Astrocyte (in vitro differentiated cells and primary cell): ENCODE measurements around the gene CD226. TPM values are rescaled to one million over a fixed set of nuclear protein-coding genes. Genes with fewer than 3 reads are reported as not detected.

Experiments
- DNase-seq: peaks from one replicate; pipeline ENCODE4 v3.0.0-alpha.2; 2010; ENCODE audit warnings: low read depth
- FAIRE-seq: peaks from 2 replicates; lab custom pipeline; 2011; peaks lifted over from hg19 to GRCh38; lab: Jason Lieb, UNC
- H2AFZ ChIP-seq: 2 replicates; pipeline ENCODE4 v1.6.0; 2012; ENCODE audit warnings: low read depth, low read length, inconsistent platforms
- H3K27ac ChIP-seq: 2 replicates; pipeline ENCODE4 v1.5.1; 2011; ENCODE audit warnings: low read depth, low read length, inconsistent platforms
- H3K27me3 ChIP-seq: 2 replicates; pipeline ENCODE4 v1.6.0; 2011; ENCODE audit warnings: low read length, inconsistent platforms; ENCODE audit not compliant: insufficient read depth
- H3K36me3 ChIP-seq: 2 replicates; pipeline ENCODE4 v1.5.1; 2011; ENCODE audit warnings: low read length, inconsistent platforms; ENCODE audit not compliant: insufficient read depth
- H3K4me1 ChIP-seq: 2 replicates; pipeline ENCODE4 v1.5.1; 2011; ENCODE audit warnings: low read length, inconsistent platforms; ENCODE audit not compliant: insufficient read depth
- H3K4me2 ChIP-seq: 2 replicates; pipeline ENCODE4 v1.6.0; 2012; ENCODE audit warnings: low read length, inconsistent platforms
- H3K4me3 ChIP-seq: 2 replicates; pipeline ENCODE4 v1.5.1; 2011; ENCODE audit warnings: low read depth, mild to moderate bottlenecking, low read length, inconsistent platforms; ENCODE audit not compliant: insufficient read depth
- H3K79me2 ChIP-seq: 2 replicates; pipeline ENCODE4 v1.6.0; 2012; ENCODE audit warnings: mild to moderate bottlenecking, low read length, inconsistent platforms; ENCODE audit not compliant: insufficient read depth
- H3K9ac ChIP-seq: 2 replicates; pipeline ENCODE4 v1.6.0; 2012; ENCODE audit warnings: mild to moderate bottlenecking, low read length, inconsistent platforms
- H3K9me3 ChIP-seq: 2 replicates; pipeline ENCODE4 v1.5.1; 2012; ENCODE audit warnings: low read depth, mild to moderate bottlenecking, low read length, inconsistent platforms; ENCODE audit not compliant: insufficient read depth
- H4K20me1 ChIP-seq: 2 replicates; pipeline ENCODE4 v1.6.0; 2012; ENCODE audit warnings: low read length, inconsistent platforms; ENCODE audit not compliant: insufficient read depth
- H3K27ac Mint-ChIP-seq: one replicate; pipeline ENCODE4 v1.8.0; 2021; ENCODE audit warnings: mild to moderate bottlenecking, mixed read lengths; ENCODE audit not compliant: unreplicated experiment
- H3K27me3 Mint-ChIP-seq: one replicate; pipeline ENCODE4 v1.8.0; 2021; ENCODE audit warnings: low read depth, mixed read lengths; ENCODE audit not compliant: unreplicated experiment
- H3K36me3 Mint-ChIP-seq: one replicate; pipeline ENCODE4 v1.8.0; 2021; ENCODE audit warnings: low read depth, mixed read lengths; ENCODE audit not compliant: unreplicated experiment
- H3K4me1 Mint-ChIP-seq: one replicate; pipeline ENCODE4 v1.8.0; 2021; ENCODE audit warnings: low read depth, mixed read lengths; ENCODE audit not compliant: unreplicated experiment
- H3K4me3 Mint-ChIP-seq: one replicate; pipeline ENCODE4 v1.8.0; 2021; ENCODE audit warnings: mild to moderate bottlenecking, moderate library complexity, mixed read lengths; ENCODE audit not compliant: unreplicated experiment
- H3K9me3 Mint-ChIP-seq: one replicate; pipeline ENCODE4 v1.8.0; 2021; ENCODE audit warnings: mild to moderate bottlenecking, mixed read lengths; ENCODE audit not compliant: unreplicated experiment
- EZH2 ChIP-seq: IDR thresholded peaks from 2 replicates; pipeline ENCODE4 v1.6.1; 2012; ENCODE audit warnings: mild to moderate bottlenecking, low read length, inconsistent platforms; ENCODE audit not compliant: insufficient read depth
- total RNA-seq: library from RNA; stranded (reverse); gene quantifications from 2 replicates; pipeline ENCODE4 v1.2.1, GENCODE V29; 2021
- TF ChIP-seq, protein P1 (sequence below): IDR thresholded peaks from 2 replicates; pipeline ENCODE4 v1.5.1; 2011; ENCODE audit warnings: low read depth, mild to moderate bottlenecking, inconsistent platforms, low read length, moderate library complexity; ENCODE audit not compliant: insufficient read depth

The CD226 gene
- total RNA-seq, 1 donor from 2014 or later, result 0.07 TPM

DNA sequence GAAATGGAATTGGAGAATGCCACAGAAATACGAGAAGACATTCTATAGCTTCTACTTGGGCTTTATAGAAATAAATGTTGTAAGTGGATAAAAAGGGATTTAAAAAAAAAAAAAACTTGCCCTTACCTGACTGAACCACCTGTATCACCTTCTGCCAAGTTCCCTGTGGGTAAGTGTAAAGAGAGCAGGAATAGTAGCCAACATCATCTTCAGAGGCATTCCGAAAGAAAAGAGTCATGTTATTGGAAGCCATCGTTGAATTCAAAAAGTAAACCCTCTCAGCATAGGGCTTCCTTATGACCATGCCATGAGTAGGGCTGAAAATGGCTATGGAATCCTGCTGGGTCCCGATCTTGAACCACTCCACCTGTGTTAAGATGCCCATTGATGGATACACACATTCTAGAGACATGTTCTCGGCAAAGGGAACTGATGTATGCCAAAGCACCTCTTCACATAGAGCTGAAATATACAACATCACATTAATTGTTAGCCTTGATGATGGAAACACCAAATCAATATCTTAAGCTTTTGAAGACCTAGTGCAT is 991 bp downstream of the CD226 start:
- Histone ChIP-seq H4K20me1 (no peaks in the 10 kb centered on the region), H3K36me3 (no peaks in the 10 kb centered on the region), H2AFZ (no peak overlapping the region), H3K4me1 (peaks cover 3% of the 10 kb centered on the region), H3K9ac (no peak overlapping the region), H3K9me3 (no peaks in the 10 kb centered on the region), H3K79me2 (no peaks in the 10 kb centered on the region), H3K27me3 (no peaks in the 10 kb centered on the region), H3K27ac (no peak overlapping the region), H3K4me2 (no peak overlapping the region), H3K4me3 (no peak overlapping the region)
- H3K4me1 Mint-ChIP-seq, result peaks cover 10% of the 10 kb centered on the region
- H3K27me3 Mint-ChIP-seq, result no peaks in the 10 kb centered on the region
- FAIRE-seq, result no peak
- H3K4me3 Mint-ChIP-seq, result no peak overlapping the region
- TF ChIP-seq, protein P1, sequence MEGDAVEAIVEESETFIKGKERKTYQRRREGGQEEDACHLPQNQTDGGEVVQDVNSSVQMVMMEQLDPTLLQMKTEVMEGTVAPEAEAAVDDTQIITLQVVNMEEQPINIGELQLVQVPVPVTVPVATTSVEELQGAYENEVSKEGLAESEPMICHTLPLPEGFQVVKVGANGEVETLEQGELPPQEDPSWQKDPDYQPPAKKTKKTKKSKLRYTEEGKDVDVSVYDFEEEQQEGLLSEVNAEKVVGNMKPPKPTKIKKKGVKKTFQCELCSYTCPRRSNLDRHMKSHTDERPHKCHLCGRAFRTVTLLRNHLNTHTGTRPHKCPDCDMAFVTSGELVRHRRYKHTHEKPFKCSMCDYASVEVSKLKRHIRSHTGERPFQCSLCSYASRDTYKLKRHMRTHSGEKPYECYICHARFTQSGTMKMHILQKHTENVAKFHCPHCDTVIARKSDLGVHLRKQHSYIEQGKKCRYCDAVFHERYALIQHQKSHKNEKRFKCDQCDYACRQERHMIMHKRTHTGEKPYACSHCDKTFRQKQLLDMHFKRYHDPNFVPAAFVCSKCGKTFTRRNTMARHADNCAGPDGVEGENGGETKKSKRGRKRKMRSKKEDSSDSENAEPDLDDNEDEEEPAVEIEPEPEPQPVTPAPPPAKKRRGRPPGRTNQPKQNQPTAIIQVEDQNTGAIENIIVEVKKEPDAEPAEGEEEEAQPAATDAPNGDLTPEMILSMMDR, result no peak
- TF ChIP-seq EZH2, result no peak
- no peak for DNase-seq
- no peaks in the 10 kb centered on the region for H3K36me3 Mint-ChIP-seq
- no peak overlapping the region for H3K27ac Mint-ChIP-seq
- peaks cover 2% of the 10 kb centered on the region for H3K9me3 Mint-ChIP-seq

DNA sequence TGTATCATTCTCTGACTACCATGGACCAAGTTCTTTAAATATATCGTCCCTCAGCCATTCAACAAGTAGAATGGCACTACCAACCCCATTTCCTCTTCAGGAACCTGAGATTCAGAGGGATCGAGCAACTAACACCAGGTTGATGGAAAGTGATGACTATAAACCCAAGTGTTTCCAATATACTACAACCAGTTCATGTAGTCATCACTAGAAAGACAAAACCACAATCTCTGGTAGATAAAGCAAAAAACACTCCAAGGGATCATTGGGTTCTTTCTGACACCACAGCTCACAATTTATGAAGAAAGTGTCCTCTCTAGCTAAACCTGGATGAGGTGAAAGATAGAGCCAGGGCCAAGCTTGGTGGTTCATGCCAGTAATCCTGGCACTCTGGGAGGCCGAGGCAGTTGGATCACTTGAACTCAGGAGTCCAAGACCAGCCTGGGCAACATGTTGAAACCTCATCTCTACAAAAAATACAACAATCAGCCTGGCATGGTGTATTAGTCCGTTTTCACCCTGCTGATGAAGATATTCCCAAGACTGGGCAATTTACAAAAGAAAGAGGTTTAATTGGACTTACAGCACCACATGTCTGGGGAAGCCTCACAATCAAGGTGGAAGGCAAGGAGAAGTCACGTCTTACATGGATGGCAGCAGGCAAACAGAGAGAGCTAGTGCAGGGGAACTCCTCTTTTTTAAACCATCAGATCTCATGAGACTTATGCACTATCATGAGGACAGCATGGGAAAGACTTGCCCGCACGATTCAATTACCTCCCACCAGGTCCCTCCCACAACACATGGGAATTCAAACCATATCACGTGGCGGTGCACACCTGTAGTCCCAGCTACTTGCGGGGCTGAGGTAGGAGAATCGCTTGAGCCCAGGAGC is 2.2 kb downstream of the CD226 start:
- peaks cover 3% of the 10 kb centered on the region for H3K4me1 Mint-ChIP-seq
- Histone ChIP-seq H3K4me1 (no peaks in the 10 kb centered on the region), H4K20me1 (no peaks in the 10 kb centered on the region), H2AFZ (no peak overlapping the region), H3K9me3 (no peaks in the 10 kb centered on the region), H3K27ac (no peak overlapping the region), H3K27me3 (no peaks in the 10 kb centered on the region), H3K9ac (no peak overlapping the region), H3K36me3 (no peaks in the 10 kb centered on the region), H3K79me2 (no peaks in the 10 kb centered on the region), H3K4me3 (no peak overlapping the region), H3K4me2 (no peak overlapping the region)
- no peaks in the 10 kb centered on the region for H3K27me3 Mint-ChIP-seq
- no peak for FAIRE-seq
- H3K9me3 Mint-ChIP-seq, result peaks cover 6% of the 10 kb centered on the region
- no peak for DNase-seq
- no peaks in the 10 kb centered on the region for H3K36me3 Mint-ChIP-seq
- TF ChIP-seq EZH2, result no peak
- TF ChIP-seq, protein P1, result no peak
- H3K27ac Mint-ChIP-seq, result no peak overlapping the region
- no peak overlapping the region for H3K4me3 Mint-ChIP-seq

DNA sequence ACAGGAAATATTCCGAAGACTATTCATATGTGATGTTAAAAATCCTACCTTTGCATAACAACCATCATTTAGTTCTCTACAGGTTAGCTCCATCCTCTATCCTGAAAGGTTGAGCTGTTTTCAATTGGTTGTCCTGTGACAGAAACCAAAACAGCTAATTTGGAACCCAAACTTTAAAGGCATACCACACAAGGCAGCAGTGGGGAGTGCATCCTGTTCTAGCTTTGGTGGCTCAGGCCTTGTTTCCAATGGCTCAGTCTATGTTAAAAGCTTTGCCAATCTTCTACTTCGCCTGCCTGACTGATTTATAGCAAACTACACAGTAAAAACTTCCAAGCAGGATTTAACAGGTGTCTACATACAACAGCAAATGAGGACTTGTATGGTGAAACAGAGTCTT is 3.2 kb downstream of the CD226 start:
- no peak overlapping the region for H3K27ac ChIP-seq
- Mint-ChIP-seq H3K9me3 (peaks cover 6% of the 10 kb centered on the region), H3K36me3 (no peaks in the 10 kb centered on the region), H3K4me1 (peaks cover 3% of the 10 kb centered on the region), H3K4me3 (no peak overlapping the region), H3K27ac (no peak overlapping the region), H3K27me3 (no peaks in the 10 kb centered on the region)
- H2AFZ ChIP-seq, result no peak overlapping the region
- H3K4me3 ChIP-seq, result no peak overlapping the region
- DNase-seq, result no peak
- H3K9me3 ChIP-seq, result no peaks in the 10 kb centered on the region
- no peak for FAIRE-seq
- H3K36me3 ChIP-seq, result no peaks in the 10 kb centered on the region
- H3K9ac ChIP-seq, result no peak overlapping the region
- no peak for TF ChIP-seq EZH2
- TF ChIP-seq, protein P1, result no peak
- H3K4me1 ChIP-seq, result no peaks in the 10 kb centered on the region
- no peak overlapping the region for H3K4me2 ChIP-seq
- no peaks in the 10 kb centered on the region for H4K20me1 ChIP-seq
- no peaks in the 10 kb centered on the region for H3K79me2 ChIP-seq
- no peaks in the 10 kb centered on the region for H3K27me3 ChIP-seq
